Activated naive CD4-positive, alpha-beta T cell treated with Interleukin-2 at 50 U/mL for 16 hours (primary cell): ENCODE measurements around the gene SSUH2.
"Not testable (repeated sequence)": the region's sequence is repeated elsewhere in the genome, so short reads cannot be mapped to it uniquely, and the experiment has no call there.

ENCODE experiments used
- DNase-seq: peaks from one replicate; pipeline ENCODE4 v3.0.0-alpha.2; 2020

The SSUH2 gene

GRCh38 chr3:8644748-8645390 is at the start of gene SSUH2:
Gene SSUH2 (minus strand): TSS chr3:8644798. CDS start chr3:8644758, 40 bp downstream.
- DNase-seq, result no peak

- not testable (repeated sequence) for DNase-seq
These were observed 46.7 kb upstream of the SSUH2 start for GRCh38 chr3:8691295-8691694.

GRCh38 chr3:8684992-8685391 is 40.4 kb upstream of the SSUH2 start:
- not testable (repeated sequence) for DNase-seq

GRCh38 chr3:8682850-8683574 is 38.4 kb upstream of the SSUH2 start:
- DNase-seq, result not testable (repeated sequence)

- DNase-seq, result not testable (repeated sequence)
These were observed 37.4 kb upstream of the SSUH2 start for GRCh38 chr3:8681881-8682538.

- DNase-seq, result no peak
These were observed 36.8 kb upstream of the SSUH2 start for GRCh38 chr3:8681349-8681748.

GRCh38 chr3:8679817-8680553 is 35.4 kb upstream of the SSUH2 start:
- DNase-seq, result not testable (repeated sequence)

- no peak for DNase-seq
These were observed 34.2 kb upstream of the SSUH2 start for GRCh38 chr3:8678751-8679150.

GRCh38 chr3:8677258-8677657 is 32.7 kb upstream of the SSUH2 start:
- not testable (repeated sequence) for DNase-seq

GRCh38 chr3:8675591-8675990 is 31.0 kb upstream of the SSUH2 start:
- DNase-seq, result not testable (repeated sequence)

- no peak for DNase-seq
These were observed 28.6 kb upstream of the SSUH2 start for GRCh38 chr3:8673083-8673737.

- DNase-seq, result no peak
These were observed 24.4 kb upstream of the SSUH2 start for GRCh38 chr3:8669019-8669418.

- DNase-seq, result no peak
These were observed 23.6 kb upstream of the SSUH2 start for GRCh38 chr3:8668216-8668615.

- DNase-seq, result no peak
These were observed 23.0 kb upstream of the SSUH2 start for GRCh38 chr3:8667463-8668091.

GRCh38 chr3:8665407-8665896 is 20.9 kb upstream of the SSUH2 start:
- DNase-seq, result no peak

GRCh38 chr3:8663177-8664061 is 18.8 kb upstream of the SSUH2 start:
- peak; percentile 13 for DNase-seq

GRCh38 chr3:8662594-8662993 is 18.0 kb upstream of the SSUH2 start:
- DNase-seq, result no peak

- DNase-seq, result no peak
These were observed 15.8 kb upstream of the SSUH2 start for GRCh38 chr3:8660175-8661118.

- no peak for DNase-seq
These were observed 14.6 kb upstream of the SSUH2 start for GRCh38 chr3:8659242-8659641.
